CD4-positive, alpha-beta T cell treated with Interleukin-21 for 1 hour (primary cell): ENCODE results near the gene DYNC2H1.

Experiments used
- DNase-seq: peaks from one replicate; pipeline ENCODE4 v3.0.0-alpha.2; 2020

The DYNC2H1 gene

GRCh38 chr11:103471546-103471945 lies 362.3 kb downstream of the DYNC2H1 start:
- no peak for DNase-seq

- DNase-seq, result no peak
Measured at GRCh38 chr11:103476874-103477273, 367.6 kb downstream of the DYNC2H1 start.

GRCh38 chr11:103480421-103480820 lies 371.2 kb downstream of the DYNC2H1 start:
- no peak for DNase-seq

GRCh38 chr11:103483996-103484395 lies 374.8 kb downstream of the DYNC2H1 start:
- no peak for DNase-seq

GRCh38 chr11:103484545-103484944 lies 375.3 kb downstream of the DYNC2H1 start:
- no peak for DNase-seq

GRCh38 chr11:103486604-103487003 lies 377.4 kb downstream of the DYNC2H1 start:
- DNase-seq, result no peak

GRCh38 chr11:103487113-103487512 lies 377.9 kb downstream of the DYNC2H1 start:
- no peak for DNase-seq

GRCh38 chr11:103488031-103488461 lies 378.8 kb downstream of the DYNC2H1 start:
- no peak for DNase-seq

- no peak for DNase-seq
Measured at GRCh38 chr11:103488579-103488978, 379.4 kb downstream of the DYNC2H1 start.

GRCh38 chr11:103491777-103492176 lies 382.6 kb downstream of the DYNC2H1 start:
- DNase-seq, result no peak

GRCh38 chr11:103494491-103494890 lies 385.3 kb downstream of the DYNC2H1 start:
- DNase-seq, result no peak

- no peak for DNase-seq
Measured at GRCh38 chr11:103497268-103497667, 388.0 kb downstream of the DYNC2H1 start.

- DNase-seq, result no peak
Measured at GRCh38 chr11:103499710-103500340, 390.6 kb downstream of the DYNC2H1 start.

- DNase-seq, result no peak
Measured at GRCh38 chr11:103515283-103515682, 406.1 kb downstream of the DYNC2H1 start.

GRCh38 chr11:103520792-103521191 lies 411.6 kb downstream of the DYNC2H1 start:
- DNase-seq, result no peak

GRCh38 chr11:103525069-103525468 lies 415.8 kb downstream of the DYNC2H1 start:
- DNase-seq, result no peak

GRCh38 chr11:103528046-103528445 lies 418.8 kb downstream of the DYNC2H1 start:
- DNase-seq, result no peak

- no peak for DNase-seq
Measured at GRCh38 chr11:103528596-103528995, 419.4 kb downstream of the DYNC2H1 start.

GRCh38 chr11:103529181-103529684 lies 420.0 kb downstream of the DYNC2H1 start:
- no peak for DNase-seq
